Dermis microvascular lymphatic vessel endothelial cell (primary cell): ENCODE measurements around the gene OSGEP. TPM values are rescaled to one million over a fixed set of nuclear protein-coding genes. Genes with fewer than 3 reads are reported as not detected.

Source experiments
- DNase-seq, 2 donors: peaks; one replicate each; pipeline versions ENCODE4 v3.0.0 to v3.0.0-alpha.2; 2010; ENCODE audit warnings: low read depth in 2 of 2
- total RNA-seq: library from RNA; depleted of rRNA; stranded (reverse); fragments of >200 nt; gene quantifications from 2 replicates; pipeline ENCODE4 v1.2.1, GENCODE V29; 2014

The OSGEP gene
- total RNA-seq, 1 donor from 2014 or later, result 54.9 TPM

DNA sequence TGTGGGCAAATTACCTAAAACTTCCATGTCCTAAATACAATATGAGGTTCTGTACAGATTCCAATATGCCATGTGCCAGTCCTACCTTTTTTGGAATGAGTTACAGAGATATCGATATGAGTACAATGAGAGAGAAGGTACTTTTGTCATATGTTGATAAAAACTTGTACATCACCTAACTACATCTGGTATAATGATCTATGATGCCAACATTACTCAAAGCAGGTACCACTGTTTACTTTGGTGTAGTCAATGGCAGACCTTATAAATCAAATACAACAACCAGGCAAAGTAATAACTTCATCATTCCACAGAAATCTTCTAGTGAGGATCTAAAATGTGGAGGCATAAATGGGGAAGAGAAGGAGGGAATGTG lies 54.0 kb downstream of the OSGEP start:
- no peak for DNase-seq

DNA sequence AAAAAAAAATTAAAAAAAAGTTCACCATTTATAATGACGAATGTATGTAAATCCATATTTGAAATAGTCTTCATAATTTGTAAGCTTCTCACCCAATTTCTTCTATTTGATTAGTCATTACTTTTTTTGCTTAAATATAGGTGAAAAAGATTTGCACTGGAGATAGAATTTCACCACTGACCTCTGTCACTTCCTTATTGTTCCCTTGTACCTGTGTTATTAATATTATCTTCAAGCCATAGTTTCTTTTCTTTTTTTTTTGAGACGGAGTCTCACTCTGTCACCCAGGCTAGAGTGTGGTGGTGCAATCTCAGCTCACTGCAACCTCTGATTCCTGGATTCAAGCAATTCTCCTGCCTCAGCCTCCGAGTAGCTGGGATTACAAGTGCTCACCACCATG lies 57.1 kb downstream of the OSGEP start:
- DNase-seq, result no peak

Other genes starting within 250 kb of the OSGEP start
- gene OR11H6, start 231.1 kb downstream of the OSGEP start, total RNA-seq, result not detected in 2 replicates
- gene OR11H7, start 225.8 kb downstream of the OSGEP start, total RNA-seq, result not detected in 2 replicates
- not detected in 2 replicates for gene OR11H4, start 215.5 kb downstream of the OSGEP start, total RNA-seq
- 14.4 and 15.8 TPM in 2 replicates for gene TTC5, start 148.9 kb downstream of the OSGEP start, total RNA-seq
- 38.6 and 39.7 TPM in 2 replicates for gene CCNB1IP1, start 121.5 kb downstream of the OSGEP start, total RNA-seq
- 5.3 and 6.3 TPM in 2 replicates for gene PARP2, start 111.2 kb downstream of the OSGEP start, total RNA-seq
- gene TEP1, start 41.3 kb downstream of the OSGEP start, total RNA-seq, result 19.8 and 36.0 TPM in 2 replicates
- under 0.01 and 0.13 TPM in 2 replicates for gene KLHL33, start 18.6 kb downstream of the OSGEP start, total RNA-seq
- gene APEX1, start 414 bp upstream of the OSGEP start, total RNA-seq, result 65.7 and 75.1 TPM in 2 replicates
- 22.1 and 28.6 TPM in 2 replicates for gene PIP4P1, start 6.6 kb upstream of the OSGEP start, total RNA-seq
- 222 and 264 TPM in 2 replicates for gene PNP, start 14.6 kb upstream of the OSGEP start, total RNA-seq
- gene RNASE10, start 50.7 kb upstream of the OSGEP start, total RNA-seq, result not detected in 2 replicates
- not detected in 2 replicates for gene RNASE9, start 106.2 kb upstream of the OSGEP start, total RNA-seq
- not detected in 2 replicates for gene RNASE11, start 133.2 kb upstream of the OSGEP start, total RNA-seq
- not detected in 2 replicates for gene RNASE12, start 136.6 kb upstream of the OSGEP start, total RNA-seq
- not detected in 2 replicates for gene OR6S1, start 186.9 kb upstream of the OSGEP start, total RNA-seq
- 16.2 and 26.9 TPM in 2 replicates for gene RNASE4, start 229.7 kb upstream of the OSGEP start, total RNA-seq
- gene ANG, start 234.0 kb upstream of the OSGEP start, total RNA-seq, result 5.6 and 6.2 TPM in 2 replicates